HepG2 (cell line): ENCODE measurements around the gene PCTP. TPM values are rescaled to one million over a fixed set of nuclear protein-coding genes. Genes with fewer than 3 reads are reported as not detected.
A peak's percentile ranks its signal among the peaks of the same experiment; 100 is the strongest.

Source experiments
- DNMT3B ChIP-seq: conservative IDR thresholded peaks from 2 replicates; pipeline ENCODE4 v1.6.1; 2016; ENCODE audit warnings: missing biosample characterization, control low read depth
- HDAC1 ChIP-seq: sonication (generic); formaldehyde crosslinking; IDR thresholded peaks from 2 replicates; pipeline ENCODE4 v1.5.1; 2020; ENCODE audit warnings: mild to moderate bottlenecking, missing genetic modification reagents
- KMT2B ChIP-seq: IDR thresholded peaks from 2 replicates; pipeline ENCODE4 v1.6.1; 2016; ENCODE audit warnings: missing genetic modification reagents, missing compliant biosample characterization
- LCORL ChIP-seq, 2 experiments: fragments of 450-650 bp in 1 of 2; sonication (generic) in 1 of 2; formaldehyde crosslinking in 1 of 2; IDR thresholded peaks; 2 replicates each; pipeline versions ENCODE4 v1.5.0 to v1.6.1; 2017 to 2020; ENCODE audit warnings: antibody characterized with exemption in 1 of 2, missing genetic modification reagents in 1 of 2
- NFKB2 ChIP-seq: sonication (generic); formaldehyde crosslinking; IDR thresholded peaks from 2 replicates; pipeline ENCODE4 v1.4.0; 2020; ENCODE audit warnings: missing genetic modification reagents, borderline replicate concordance
- POLR2AphosphoS2 ChIP-seq: IDR thresholded peaks from 2 replicates; pipeline ENCODE4 v1.6.1; 2011; ENCODE audit warnings: low read depth, low read length, improper control_type of control experiment
- RBM22 ChIP-seq: fragments of 200-400 bp; formaldehyde crosslinking; optimal IDR thresholded peaks from 2 replicates; pipeline ENCODE3; 2017; ENCODE audit warnings: mild to moderate bottlenecking, low read length, moderate library complexity
- SALL2 ChIP-seq: sonication (generic); formaldehyde crosslinking; IDR thresholded peaks from 2 replicates; pipeline ENCODE4 v1.8.1; 2023; ENCODE audit warnings: mild to moderate bottlenecking, missing genetic modification reagents, inconsistent platforms
- SP2 ChIP-seq: sonication (generic); formaldehyde crosslinking; IDR thresholded peaks from 2 replicates; pipeline ENCODE4 v1.5.1; 2020; ENCODE audit warnings: mild to moderate bottlenecking, missing genetic modification reagents
- ZNF124 ChIP-seq: sonication (generic); formaldehyde crosslinking; IDR thresholded peaks from 2 replicates; pipeline ENCODE4 v1.4.0; 2020; ENCODE audit warnings: missing genetic modification reagents
- ZNF547 ChIP-seq: sonication (generic); formaldehyde crosslinking; IDR thresholded peaks from 2 replicates; pipeline ENCODE4 v1.5.1; 2020; ENCODE audit warnings: mild to moderate bottlenecking, missing genetic modification reagents
- ZNF782 ChIP-seq: sonication (generic); formaldehyde crosslinking; IDR thresholded peaks from 2 replicates; pipeline ENCODE4 v1.4.0; 2020; ENCODE audit warnings: missing genetic modification reagents, mild to moderate bottlenecking, borderline replicate concordance
- ZNF839 ChIP-seq: sonication (generic); formaldehyde crosslinking; IDR thresholded peaks from 2 replicates; pipeline ENCODE4 v1.4.0; 2020; ENCODE audit warnings: missing genetic modification reagents, mild to moderate bottlenecking, borderline replicate concordance
- ZSCAN20 ChIP-seq: sonication (generic); formaldehyde crosslinking; IDR thresholded peaks from 2 replicates; pipeline ENCODE4 v1.4.0; 2020; ENCODE audit warnings: missing genetic modification reagents, mild to moderate bottlenecking, borderline replicate concordance
- polyA plus RNA-seq, 8 experiments: library from polyadenylated mRNA; depleted of rRNA in 3 of 8; stranded (reverse) in 7 of 8; unstranded in 1 of 8; fragments of >200 nt; fragmentation: Illumina TruSeq in 4 of 8; extraction: Trizol in 4 of 8; gene quantifications; 2 replicates each; pipeline versions ENCODE4 v1.2.1 to v1.2.3, GENCODE V29; 2011 to 2016; ENCODE audit warnings: low read depth in 4 of 8, missing spikeins in 1 of 8, mixed read lengths in 1 of 8; ENCODE audit not compliant: insufficient read depth in 1 of 8
- total RNA-seq, 5 experiments: library from RNA; depleted of rRNA; stranded (reverse); fragments of >200 nt; fragmentation: Illumina TruSeq; extraction: Trizol; gene quantifications; 2 replicates each; pipeline ENCODE4 v1.2.3, GENCODE V29; 2016; ENCODE audit warnings: low read depth in 1 of 5
- TF ChIP-seq, protein P1 (sequence below): sonication (generic); formaldehyde crosslinking; IDR thresholded peaks from 2 replicates; pipeline ENCODE4 v1.8.0; 2022; ENCODE audit warnings: mild to moderate bottlenecking, missing genetic modification reagents, borderline replicate concordance
- TF ChIP-seq, protein P2 (sequence below): sonication (generic); formaldehyde crosslinking; IDR thresholded peaks from 2 replicates; pipeline ENCODE4 v1.4.0; 2020; ENCODE audit warnings: missing genetic modification reagents, borderline replicate concordance
- TF ChIP-seq, protein P3 (sequence below): IDR thresholded peaks from 2 replicates; pipeline ENCODE4 v1.4.0; 2020; ENCODE audit warnings: mild to moderate bottlenecking, missing genetic modification reagents
- TF ChIP-seq, protein P4 (sequence below): sonication (generic); formaldehyde crosslinking; IDR thresholded peaks from 2 replicates; pipeline ENCODE4 v1.5.0; 2020; ENCODE audit warnings: mild to moderate bottlenecking, missing genetic modification reagents

Gene PCTP
- total and polyA plus RNA-seq, 2 of the 13 experiments (the other 11 are each of a cell fraction or from before 2014, with no cell fraction given): 37.1 to 50.7 TPM

DNA sequence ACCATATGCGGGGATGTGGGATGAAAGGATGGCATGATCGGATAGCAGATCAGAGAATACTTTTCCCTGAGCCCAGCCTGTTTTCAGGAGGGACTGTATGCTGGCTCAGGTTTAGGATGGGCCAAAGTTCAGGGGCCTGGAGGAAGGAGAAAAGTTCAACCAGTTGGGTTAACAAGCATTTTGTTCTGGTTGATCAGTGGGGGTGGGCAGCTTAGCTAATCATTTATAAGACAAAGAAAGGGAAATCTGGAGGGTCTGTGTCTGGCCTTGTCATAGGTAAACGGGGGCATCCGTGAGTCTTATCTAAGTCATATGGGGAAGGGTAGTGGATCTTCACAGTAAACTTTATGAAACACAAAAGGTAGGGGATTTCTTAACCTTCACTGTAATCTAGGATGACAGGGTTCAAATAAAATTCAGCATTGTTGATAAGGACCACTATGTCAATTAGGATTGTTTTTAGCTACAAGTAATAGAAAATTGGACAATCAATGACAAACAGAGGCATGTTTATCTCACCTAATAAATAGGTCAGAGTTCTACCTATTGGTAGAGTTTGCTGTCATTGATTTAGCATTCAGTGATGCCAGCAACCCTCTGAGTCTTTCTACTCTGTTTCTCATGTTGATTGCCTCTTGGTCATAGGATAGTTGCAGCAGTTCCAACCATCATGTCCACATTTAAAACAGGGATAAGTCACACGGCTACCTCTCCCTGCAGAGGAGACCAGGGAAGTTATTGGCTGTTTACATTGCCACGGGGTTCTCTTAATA, 11.4 kb downstream of the PCTP start (continued):
- no peak for TF ChIP-seq ZNF124 (CRISPR knock-in tag)
- TF ChIP-seq ZNF839: no peak
- TF ChIP-seq DNMT3B (CRISPR knock-in tag): no peak
- no peak for TF ChIP-seq SALL2
- TF ChIP-seq, protein P1, sequence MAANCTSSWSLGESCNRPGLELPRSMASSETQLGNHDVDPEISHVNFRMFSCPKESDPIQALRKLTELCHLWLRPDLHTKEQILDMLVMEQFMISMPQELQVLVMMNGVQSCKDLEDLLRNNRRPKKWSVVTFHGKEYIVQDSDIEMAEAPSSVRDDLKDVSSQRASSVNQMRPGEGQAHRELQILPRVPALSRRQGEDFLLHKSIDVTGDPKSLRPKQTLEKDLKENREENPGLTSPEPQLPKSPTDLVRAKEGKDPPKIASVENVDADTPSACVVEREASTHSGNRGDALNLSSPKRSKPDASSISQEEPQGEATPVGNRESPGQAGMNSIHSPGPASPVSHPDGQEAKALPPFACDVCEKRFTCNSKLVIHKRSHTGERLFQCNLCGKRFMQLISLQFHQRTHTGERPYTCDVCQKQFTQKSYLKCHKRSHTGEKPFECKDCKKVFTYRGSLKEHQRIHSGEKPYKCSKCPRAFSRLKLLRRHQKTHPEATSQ (CRISPR knock-in tag): peak; percentile 44; the same call in 1 of the 2 replicates
- no peak for TF ChIP-seq HDAC1
- TF ChIP-seq, protein P2, sequence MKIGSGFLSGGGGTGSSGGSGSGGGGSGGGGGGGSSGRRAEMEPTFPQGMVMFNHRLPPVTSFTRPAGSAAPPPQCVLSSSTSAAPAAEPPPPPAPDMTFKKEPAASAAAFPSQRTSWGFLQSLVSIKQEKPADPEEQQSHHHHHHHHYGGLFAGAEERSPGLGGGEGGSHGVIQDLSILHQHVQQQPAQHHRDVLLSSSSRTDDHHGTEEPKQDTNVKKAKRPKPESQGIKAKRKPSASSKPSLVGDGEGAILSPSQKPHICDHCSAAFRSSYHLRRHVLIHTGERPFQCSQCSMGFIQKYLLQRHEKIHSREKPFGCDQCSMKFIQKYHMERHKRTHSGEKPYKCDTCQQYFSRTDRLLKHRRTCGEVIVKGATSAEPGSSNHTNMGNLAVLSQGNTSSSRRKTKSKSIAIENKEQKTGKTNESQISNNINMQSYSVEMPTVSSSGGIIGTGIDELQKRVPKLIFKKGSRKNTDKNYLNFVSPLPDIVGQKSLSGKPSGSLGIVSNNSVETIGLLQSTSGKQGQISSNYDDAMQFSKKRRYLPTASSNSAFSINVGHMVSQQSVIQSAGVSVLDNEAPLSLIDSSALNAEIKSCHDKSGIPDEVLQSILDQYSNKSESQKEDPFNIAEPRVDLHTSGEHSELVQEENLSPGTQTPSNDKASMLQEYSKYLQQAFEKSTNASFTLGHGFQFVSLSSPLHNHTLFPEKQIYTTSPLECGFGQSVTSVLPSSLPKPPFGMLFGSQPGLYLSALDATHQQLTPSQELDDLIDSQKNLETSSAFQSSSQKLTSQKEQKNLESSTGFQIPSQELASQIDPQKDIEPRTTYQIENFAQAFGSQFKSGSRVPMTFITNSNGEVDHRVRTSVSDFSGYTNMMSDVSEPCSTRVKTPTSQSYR: peak; percentile 81
- no peak for TF ChIP-seq NFKB2
- TF ChIP-seq POLR2AphosphoS2: no peak
- TF ChIP-seq LCORL (IDR thresholded peaks at IDR 0.05): no peak
- TF ChIP-seq LCORL (CRISPR knock-in tag; IDR thresholded peaks at IDR 0.05): peak; percentile 85
- no peak for TF ChIP-seq KMT2B (CRISPR knock-in tag)
- TF ChIP-seq ZSCAN20: no peak
- TF ChIP-seq, protein P3, sequence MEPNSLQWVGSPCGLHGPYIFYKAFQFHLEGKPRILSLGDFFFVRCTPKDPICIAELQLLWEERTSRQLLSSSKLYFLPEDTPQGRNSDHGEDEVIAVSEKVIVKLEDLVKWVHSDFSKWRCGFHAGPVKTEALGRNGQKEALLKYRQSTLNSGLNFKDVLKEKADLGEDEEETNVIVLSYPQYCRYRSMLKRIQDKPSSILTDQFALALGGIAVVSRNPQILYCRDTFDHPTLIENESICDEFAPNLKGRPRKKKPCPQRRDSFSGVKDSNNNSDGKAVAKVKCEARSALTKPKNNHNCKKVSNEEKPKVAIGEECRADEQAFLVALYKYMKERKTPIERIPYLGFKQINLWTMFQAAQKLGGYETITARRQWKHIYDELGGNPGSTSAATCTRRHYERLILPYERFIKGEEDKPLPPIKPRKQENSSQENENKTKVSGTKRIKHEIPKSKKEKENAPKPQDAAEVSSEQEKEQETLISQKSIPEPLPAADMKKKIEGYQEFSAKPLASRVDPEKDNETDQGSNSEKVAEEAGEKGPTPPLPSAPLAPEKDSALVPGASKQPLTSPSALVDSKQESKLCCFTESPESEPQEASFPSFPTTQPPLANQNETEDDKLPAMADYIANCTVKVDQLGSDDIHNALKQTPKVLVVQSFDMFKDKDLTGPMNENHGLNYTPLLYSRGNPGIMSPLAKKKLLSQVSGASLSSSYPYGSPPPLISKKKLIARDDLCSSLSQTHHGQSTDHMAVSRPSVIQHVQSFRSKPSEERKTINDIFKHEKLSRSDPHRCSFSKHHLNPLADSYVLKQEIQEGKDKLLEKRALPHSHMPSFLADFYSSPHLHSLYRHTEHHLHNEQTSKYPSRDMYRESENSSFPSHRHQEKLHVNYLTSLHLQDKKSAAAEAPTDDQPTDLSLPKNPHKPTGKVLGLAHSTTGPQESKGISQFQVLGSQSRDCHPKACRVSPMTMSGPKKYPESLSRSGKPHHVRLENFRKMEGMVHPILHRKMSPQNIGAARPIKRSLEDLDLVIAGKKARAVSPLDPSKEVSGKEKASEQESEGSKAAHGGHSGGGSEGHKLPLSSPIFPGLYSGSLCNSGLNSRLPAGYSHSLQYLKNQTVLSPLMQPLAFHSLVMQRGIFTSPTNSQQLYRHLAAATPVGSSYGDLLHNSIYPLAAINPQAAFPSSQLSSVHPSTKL: peak; percentile 71
- TF ChIP-seq ZNF547: no peak
- no peak for TF ChIP-seq RBM22
- TF ChIP-seq, protein P4, sequence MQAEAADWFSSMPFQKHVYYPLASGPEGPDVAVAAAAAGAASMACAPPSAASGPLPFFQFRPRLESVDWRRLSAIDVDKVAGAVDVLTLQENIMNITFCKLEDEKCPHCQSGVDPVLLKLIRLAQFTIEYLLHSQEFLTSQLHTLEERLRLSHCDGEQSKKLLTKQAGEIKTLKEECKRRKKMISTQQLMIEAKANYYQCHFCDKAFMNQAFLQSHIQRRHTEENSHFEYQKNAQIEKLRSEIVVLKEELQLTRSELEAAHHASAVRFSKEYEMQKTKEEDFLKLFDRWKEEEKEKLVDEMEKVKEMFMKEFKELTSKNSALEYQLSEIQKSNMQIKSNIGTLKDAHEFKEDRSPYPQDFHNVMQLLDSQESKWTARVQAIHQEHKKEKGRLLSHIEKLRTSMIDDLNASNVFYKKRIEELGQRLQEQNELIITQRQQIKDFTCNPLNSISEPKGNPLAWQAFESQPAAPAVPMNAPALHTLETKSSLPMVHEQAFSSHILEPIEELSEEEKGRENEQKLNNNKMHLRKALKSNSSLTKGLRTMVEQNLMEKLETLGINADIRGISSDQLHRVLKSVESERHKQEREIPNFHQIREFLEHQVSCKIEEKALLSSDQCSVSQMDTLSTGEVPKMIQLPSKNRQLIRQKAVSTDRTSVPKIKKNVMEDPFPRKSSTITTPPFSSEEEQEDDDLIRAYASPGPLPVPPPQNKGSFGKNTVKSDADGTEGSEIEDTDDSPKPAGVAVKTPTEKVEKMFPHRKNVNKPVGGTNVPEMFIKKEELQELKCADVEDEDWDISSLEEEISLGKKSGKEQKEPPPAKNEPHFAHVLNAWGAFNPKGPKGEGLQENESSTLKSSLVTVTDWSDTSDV (CRISPR knock-in tag): no peak
- TF ChIP-seq ZNF782 (CRISPR knock-in tag): no peak
- TF ChIP-seq SP2 (CRISPR knock-in tag): no peak
